Erythroblast (primary cell): ENCODE data around the gene EID2.

Experiments
- GATA1 ChIP-seq: IDR thresholded peaks from 2 replicates; pipeline ENCODE4 v1.6.1; 2011; ENCODE audit warnings: low read depth, mild to moderate bottlenecking, control low read depth, low read length, moderate library complexity
- POLR2A ChIP-seq: IDR thresholded peaks from 2 replicates; pipeline ENCODE4 v1.6.1; 2011; ENCODE audit warnings: mild to moderate bottlenecking, low read length

GRCh38 chr19:39508629-39509028 lies 31.3 kb downstream of the EID2 start:
- no peak for TF ChIP-seq POLR2A
- TF ChIP-seq GATA1 = no peak
